Stimulated activated CD8-positive, alpha-beta memory T cell treated with anti-CD3 and anti-CD28 coated beads, Interleukin-7, amount 100 ng/mL, for 48 hours (primary cell): ENCODE results near the gene RNF213.
"Not testable (repeated sequence)": the region's sequence is repeated elsewhere in the genome, so short reads cannot be mapped to it uniquely, and the experiment has no call there.

Experiments used
- DNase-seq, 2 donors: peaks; one replicate each; pipeline ENCODE4 v3.0.0-alpha.2; 2020; ENCODE audit warnings: low read depth in 1 of 2; ENCODE audit errors: extremely low read depth in 1 of 2

The RNF213 gene

GRCh38 chr17:80291691-80292487 is 31.2 kb downstream of the RNF213 start:
- DNase-seq, result no peak

DNA sequence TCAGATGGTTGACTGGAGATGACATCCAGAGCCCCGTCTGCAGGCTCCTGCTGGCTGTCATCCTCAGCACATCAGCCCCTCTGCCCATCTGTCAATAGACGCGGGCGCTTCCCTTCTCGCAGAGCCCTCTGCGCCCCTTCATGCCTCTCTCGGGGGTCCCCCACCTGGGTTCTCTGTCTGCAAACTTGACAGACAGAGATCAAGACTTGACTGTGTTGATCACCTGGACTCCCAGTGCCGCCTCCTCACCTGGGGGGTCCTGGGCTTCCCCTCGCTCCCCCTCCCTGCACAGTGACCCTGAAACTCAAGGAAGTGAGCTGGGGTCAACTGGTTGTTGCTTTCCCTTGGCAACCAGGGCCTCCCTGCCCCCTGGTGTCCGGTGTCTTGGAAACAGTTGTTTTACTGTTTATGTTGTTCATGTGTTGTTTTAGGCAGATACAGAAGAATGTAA is 31.9 kb downstream of the RNF213 start:
- no peak for DNase-seq

DNA sequence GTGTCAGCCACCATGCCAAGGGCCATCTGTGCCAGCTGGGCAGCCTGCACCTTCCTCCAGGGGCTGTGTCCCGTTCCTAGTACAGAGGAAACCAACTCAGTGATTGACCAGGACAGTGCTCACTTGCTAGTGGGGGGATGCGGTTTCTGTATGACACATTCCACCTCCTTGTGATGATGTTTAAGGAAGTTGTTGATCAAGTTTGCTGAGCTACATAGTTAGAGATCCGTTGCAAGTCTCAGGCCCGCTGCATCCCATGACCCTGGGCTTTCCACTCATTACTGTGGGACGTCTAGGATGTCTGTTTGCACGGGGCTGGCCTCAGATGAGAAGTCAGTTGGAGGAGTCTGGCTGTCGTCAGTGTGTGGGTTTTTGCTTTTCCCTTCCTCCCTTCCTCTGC is 33.6 kb downstream of the RNF213 start:
- no peak for DNase-seq

- no peak for DNase-seq
Observed at GRCh38 chr17:80294653-80295052, 34.0 kb downstream of the RNF213 start.

DNA sequence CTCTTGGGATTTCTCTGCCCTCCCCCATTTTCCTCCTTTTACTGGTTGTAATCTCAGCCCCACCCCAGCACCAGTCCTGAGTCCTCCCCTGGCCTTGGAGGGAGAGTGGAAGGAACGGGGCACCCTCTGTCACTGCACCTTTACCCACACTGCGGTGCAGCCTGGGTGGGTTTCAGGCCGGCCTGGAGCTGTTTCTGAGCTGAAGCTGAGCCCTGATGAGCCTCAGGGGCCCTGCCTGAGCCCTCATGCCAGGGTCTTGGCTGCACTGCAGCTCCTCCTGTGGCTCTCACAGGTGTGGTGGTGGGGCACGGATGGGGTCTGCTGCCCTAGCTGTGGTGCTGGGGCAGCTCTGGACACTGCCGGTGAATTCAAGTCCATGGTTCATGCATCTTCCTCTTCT is 34.5 kb downstream of the RNF213 start:
- DNase-seq, result no peak

DNA sequence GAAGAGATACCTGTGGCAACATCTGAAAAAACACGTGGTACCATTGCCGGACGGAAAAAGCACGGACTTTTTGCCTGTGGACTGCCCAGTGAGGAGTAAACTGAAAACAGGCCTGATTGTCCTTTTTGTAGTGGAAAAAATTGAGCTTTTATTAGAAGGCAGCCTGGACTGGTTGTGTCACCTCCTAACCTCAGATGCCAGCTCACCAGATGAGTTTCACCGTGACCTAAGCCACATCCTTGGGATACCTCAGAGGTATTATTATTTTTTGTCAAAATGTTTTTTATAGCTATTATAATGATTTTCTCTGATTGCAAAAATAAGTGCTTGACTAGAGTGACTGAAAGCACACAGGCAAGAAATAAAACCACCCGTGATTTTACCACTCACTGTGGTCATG is 34.9 kb downstream of the RNF213 start:
- no peak for DNase-seq

- no peak for DNase-seq
Observed at GRCh38 chr17:80296221-80296620, 35.6 kb downstream of the RNF213 start.

DNA sequence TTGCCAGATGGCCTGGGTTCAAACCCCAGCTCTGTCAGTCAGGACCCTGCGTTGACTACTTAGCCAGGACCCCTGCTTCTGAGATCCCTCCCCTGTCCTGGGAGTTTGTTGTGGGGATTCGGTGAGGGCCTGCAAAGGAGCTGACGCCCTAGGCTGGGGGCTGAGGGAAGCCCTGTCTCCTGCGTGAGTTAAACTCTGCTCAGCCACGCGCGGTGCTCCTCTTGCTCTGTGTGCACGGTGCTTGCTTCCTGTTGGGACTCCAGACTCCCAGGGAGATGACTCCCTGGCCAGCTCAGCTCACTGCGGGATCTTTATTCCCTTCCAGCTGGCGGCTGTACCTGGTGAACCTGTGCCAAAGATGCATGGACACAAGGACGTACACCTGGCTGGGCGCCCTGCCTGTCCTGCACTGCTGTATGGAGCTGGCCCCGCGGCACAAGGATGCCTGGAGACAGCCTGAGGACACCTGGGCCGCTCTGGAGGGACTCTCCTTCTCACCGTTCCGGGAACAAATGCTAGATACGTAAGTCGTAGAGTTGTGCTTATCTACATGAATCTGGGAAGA is 37.4 kb downstream of the RNF213 start:
- no peak for DNase-seq

GRCh38 chr17:80299350-80300100 is 38.9 kb downstream of the RNF213 start:
- not testable (repeated sequence) for DNase-seq

DNA sequence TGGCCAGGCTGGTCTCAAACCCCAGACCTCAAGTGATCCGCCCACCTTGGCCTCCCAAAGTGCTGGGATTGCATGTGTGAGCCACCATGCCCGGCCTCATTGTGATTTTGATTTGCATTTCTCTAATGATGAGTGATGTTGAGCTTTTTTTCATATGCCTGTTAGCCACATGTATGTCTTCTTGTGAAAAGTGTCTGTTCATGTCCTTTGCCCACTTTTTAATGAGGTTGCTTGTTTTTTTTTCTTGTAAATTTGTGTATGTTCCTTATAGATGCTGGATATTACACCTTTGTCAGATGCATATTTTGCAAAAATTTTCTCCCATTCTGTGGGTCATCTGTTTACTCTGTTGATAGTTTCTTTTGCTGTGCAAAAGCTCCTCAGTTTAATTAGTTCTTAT is 40.1 kb downstream of the RNF213 start:
- DNase-seq, result not testable (repeated sequence)

- DNase-seq, result no peak
Observed at GRCh38 chr17:80303824-80304223, 43.2 kb downstream of the RNF213 start.

GRCh38 chr17:80307994-80308691 is 47.5 kb downstream of the RNF213 start:
- no peak for DNase-seq

DNA sequence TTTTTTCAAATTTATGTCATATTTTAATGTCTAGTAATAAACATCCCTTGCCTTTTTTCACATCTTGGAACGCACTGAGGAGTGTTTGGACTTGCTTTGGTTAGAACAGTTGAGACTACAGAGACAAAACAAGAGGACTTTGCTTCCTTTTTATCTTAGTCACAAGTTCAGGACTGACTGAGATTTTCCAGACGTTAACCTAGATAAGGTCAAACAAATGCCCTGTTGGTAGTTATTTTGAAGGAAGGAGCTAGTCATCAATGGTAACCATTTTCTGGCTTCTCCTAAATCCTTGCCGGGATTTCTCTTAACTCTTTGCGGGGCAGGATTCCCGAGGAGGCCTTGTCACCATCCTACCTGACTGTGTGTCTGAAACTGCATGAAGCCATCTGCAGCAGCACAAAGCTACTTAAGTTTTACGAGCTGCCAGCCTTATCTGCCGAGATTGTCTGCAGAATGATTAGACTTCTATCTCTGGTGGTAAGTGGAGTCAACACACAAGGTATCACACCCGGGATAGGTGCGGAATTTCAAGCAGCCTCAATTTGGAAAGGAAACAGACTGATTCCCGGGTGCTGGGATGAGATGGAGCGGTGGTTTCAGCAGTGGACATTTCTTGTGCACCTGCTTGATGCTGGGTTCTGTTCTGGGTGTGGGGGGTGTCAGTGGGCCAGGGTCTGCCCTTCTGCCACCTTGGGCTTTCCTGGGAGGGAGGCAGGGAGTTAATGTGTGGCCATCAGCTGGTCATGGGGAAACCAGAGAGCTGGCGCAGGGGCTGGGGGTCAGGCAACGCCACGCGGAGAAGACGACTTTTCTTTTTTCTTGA is 48.3 kb downstream of the RNF213 start:
- no peak for DNase-seq

DNA sequence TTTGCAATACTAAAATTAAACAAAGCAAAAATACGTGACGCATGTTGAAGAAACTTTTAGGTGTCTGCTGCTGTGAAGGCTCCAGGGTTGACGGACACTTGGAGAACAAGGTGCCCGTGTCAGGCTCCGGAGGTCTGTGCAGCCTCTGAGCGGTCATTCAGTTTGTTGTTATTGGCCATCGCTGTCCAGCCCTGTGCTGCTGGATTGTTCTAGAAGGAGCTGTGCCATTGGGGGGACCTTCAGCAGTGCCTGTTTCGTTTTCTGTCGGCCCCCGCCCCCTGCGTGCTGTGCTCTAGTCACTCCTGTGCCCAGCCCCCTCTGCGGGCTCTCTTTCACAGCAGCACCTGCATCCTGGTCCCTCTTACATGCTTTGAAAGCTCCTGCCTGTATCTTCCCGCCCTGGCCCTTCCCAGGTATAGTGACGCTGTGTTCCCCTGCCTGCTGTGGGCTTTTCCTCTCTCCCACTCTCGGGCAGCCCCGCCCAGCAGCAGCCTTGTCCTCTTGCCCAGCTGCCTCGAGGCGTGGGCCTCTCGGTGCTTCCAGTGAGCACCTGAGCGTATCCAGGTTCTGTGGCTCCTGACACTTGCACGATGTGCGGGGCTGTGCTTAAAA is 50.7 kb downstream of the RNF213 start:
- DNase-seq, result no peak

- no peak for DNase-seq
Observed at GRCh38 chr17:80312621-80313135, 52.0 kb downstream of the RNF213 start.

GRCh38 chr17:80313160-80313829 is 52.6 kb downstream of the RNF213 start:
- no peak for DNase-seq

- DNase-seq, result not testable (repeated sequence)
Observed at GRCh38 chr17:80313946-80314345, 53.3 kb downstream of the RNF213 start.

DNA sequence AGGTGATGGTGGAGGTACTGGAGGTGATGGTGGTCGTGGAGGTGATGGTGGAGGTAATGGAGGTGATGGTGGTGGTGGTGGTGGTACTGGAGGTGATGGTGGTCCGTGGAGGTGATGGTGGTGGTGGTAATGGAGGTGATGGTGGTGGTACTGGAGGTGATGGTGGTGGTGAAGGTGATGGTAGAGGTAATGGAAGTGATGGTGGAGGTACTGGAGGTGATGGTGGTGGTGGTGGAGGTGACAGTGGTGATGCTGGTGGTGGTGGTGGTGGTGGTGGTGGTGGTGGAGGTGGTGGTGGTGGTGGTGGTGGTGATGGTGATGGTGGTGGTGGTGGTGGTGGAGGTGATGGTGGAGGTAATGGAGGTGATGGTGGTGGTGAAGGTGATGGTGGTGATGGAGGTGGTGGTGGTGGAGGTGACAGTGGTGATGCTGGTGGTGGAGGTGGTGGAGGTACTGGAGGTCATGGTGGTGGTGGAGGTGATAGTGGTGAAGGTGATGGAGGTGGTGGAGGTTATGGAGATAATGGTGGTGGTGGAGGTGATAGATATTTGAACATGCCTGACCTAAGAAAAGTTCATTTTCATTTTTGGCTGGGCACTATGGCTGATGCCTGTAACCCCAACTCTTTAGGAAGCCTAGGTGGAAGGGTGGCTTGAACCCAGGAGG is 55.0 kb downstream of the RNF213 start:
- no peak for DNase-seq

GRCh38 chr17:80316431-80316830 is 55.8 kb downstream of the RNF213 start:
- DNase-seq, result no peak
